Right kidney (tissue), 1 donor: ENCODE data around the gene SFTPB.

Source experiments
- DNase-seq: peaks from one replicate; pipeline ENCODE4 v3.0.0-alpha.2; 2016

SFTPB gene

DNA sequence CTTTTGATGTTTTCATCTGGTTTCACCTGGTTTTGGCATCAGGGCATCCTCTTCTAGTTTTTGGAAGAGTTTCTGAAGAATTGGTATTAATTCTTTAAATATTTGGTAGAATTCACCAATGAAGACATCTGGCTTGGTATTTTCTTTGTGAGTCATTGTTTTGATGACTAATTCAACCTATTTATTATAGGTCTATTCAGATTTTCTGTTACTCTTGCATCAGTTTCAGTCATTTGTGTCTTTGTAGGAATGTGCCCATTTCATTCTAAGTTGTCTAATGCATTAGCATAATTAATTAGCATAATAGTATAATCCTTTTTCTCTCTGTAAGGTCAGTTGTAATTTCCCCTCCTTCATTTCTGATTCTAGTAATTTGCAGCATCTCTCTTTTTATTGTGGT lies 34.2 kb upstream of the SFTPB start:
- no peak for DNase-seq

DNA sequence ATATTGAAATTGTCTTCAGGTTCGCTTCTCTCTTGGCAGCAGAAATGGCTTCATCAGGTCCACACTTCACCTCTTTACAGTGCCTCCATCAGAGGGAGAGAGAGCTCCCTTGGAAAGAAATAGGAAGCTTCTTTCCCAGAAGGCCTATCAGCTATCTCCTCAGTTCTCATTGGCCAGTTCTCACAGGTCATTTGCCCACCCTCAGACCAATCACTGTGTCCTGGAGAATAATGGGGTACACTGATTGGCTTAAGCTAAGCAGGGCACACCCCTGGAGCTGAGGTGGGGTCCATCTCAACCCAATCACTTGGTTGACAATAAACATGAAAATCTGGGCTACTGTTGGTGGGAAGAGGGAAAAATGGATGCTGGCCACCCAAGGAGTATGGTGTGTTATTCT lies 31.3 kb upstream of the SFTPB start:
- DNase-seq = no peak

DNA sequence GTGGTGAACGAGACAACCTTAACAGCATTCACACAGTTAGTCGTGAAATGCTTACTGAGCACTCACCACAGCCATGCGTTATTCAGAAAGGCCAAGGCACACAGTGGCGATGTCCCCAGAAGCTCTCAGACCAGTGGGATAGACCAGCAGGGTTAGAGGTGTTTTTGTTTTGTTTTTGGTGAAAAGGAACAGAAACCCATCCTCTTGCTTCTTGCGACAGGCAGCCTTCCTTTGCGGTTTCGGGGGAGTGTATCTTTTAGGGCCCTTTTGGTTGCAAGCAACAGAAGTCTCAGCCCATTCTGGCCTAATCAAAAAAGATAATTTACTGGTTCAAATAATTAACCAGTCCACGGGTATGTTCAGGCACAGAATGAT lies 30.9 kb upstream of the SFTPB start:
- no peak for DNase-seq

- DNase-seq = no peak
These were observed 30.3 kb upstream of the SFTPB start for GRCh38 chr2:85698184-85698879.

DNA sequence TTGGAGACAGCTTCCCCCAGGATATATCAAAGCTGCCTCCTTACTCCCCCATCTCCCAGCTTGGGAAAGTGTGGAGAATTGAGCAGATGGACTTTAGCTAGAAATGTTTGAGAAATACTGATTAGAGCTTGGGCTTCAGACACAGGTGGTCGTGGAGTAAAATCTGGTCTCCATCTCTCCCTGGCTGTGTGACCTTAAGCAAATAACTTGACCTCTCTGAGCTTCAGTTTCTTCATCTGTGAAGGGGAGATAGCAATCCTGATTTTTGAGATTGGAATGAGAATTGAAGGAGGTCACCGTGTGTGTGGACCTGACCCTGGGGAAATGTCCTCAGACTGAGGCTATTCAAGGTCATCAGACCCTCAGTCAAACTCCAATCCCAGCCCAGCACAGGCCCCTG lies 29.7 kb upstream of the SFTPB start:
- no peak for DNase-seq

- DNase-seq = no peak
These were observed 29.1 kb upstream of the SFTPB start for GRCh38 chr2:85697096-85697495.

DNA sequence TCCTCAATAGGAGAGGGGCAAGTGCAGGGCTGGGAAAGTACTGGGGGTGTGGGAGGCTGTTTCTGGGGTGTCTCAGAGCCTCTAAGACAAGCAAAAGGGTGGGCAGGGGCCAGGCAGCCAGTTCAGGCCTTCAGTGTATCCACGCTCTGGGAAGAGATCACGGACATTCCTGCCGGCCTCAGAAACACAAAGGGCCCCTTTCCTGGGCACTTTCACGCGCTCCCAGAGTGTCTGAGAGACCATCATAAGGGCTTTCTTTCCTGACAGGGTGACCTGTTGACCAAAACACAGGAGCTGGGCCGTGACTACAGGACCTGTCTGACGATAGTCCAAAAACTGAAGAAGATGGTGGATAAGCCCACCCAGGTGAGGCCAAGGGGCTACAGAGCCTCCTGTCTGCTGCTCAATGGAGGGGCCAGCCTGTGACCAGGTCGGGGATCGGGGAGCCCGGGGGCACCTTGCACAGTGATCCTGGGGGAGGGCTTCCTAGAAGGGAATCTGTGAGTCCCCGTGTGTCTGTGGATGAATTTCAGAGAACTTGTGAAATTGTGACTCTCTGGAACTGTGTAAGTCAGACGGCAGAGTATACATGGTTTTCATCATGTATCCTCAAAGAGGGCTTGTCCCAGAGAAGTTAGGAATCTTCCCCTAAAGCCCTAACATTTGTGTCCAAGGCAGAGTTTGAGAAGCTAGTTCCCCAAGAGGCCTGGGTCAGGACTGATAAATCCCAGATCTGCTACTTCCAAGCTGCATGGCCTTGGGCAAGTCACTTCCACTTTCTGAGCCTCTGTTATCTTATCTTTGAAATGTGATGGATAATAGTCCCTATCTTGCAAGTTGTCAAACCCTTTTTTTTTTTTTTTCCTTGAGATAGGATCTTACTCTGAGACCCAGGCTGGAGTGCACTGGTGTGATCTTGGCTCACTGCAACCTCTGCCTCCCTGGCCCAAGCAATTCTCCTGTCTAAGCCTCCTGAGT lies 28.0 kb upstream of the SFTPB start:
- no peak for DNase-seq

- DNase-seq = no peak
These were observed 27.1 kb upstream of the SFTPB start for GRCh38 chr2:85695121-85695520.

GRCh38 chr2:85694052-85695025 lies 26.3 kb upstream of the SFTPB start, which contains the start of gene GNLY:
GNLY (plus strand) TSS chr2:85694358; CDS start chr2:85694419, 61 bp downstream.
- DNase-seq = no peak

DNA sequence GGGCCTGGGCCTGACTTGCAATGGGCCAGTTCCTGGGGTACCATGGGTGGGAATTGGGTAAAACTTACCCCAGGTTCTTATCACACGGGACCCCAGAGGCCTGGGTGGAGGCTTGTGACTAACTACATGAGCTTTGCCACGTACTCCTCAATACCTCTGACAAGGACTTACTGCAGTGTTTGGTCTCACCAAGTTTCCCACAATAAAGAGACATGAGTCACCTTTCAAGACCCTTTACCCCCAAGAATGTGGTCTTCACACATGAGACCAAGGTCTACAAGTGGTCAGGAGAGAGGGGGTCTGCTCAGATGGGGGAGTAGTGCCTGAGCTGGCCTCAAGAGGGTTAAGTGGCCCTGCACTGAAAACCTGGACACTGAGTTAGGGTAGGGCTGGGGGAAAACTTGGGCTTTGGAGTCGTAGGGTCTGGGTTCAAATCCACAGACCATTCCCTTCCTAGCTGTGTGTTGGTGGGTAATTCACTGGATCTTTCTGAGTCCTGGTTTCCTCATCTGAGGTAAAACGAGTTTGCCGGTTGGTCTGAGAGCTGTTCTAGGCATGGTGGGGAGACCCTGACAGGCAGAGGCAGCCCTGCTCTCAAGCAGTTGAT lies 24.1 kb upstream of the SFTPB start:
- no peak for DNase-seq

GRCh38 chr2:85690932-85691331 lies 22.9 kb upstream of the SFTPB start:
- DNase-seq = no peak

- no peak for DNase-seq
These were observed 16.8 kb upstream of the SFTPB start for GRCh38 chr2:85684806-85685205.

DNA sequence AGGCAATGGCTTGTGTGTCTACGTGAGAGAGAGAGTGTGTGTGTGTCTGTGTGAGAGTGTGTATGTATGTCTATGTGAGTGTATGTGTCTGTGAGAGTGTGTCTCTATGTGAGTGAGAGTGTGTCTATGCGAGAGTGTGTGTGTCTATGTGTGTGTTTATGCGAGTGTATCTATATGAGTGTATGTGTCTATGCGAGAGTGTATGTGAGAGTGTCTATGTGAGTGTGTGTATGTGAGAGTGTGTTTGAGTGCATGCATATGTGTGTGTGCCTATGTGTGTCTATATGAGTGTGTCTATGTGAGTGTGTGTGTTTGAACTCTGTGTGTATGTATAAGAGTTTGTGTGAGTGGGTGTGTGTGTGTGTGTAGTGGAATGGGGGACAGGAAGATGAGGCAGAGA lies 16.4 kb upstream of the SFTPB start:
- DNase-seq = no peak

GRCh38 chr2:85682378-85682777 lies 14.4 kb upstream of the SFTPB start:
- DNase-seq = no peak

GRCh38 chr2:85681776-85682175 lies 13.8 kb upstream of the SFTPB start:
- no peak for DNase-seq

GRCh38 chr2:85681372-85681763 lies 13.4 kb upstream of the SFTPB start:
- DNase-seq = no peak

DNA sequence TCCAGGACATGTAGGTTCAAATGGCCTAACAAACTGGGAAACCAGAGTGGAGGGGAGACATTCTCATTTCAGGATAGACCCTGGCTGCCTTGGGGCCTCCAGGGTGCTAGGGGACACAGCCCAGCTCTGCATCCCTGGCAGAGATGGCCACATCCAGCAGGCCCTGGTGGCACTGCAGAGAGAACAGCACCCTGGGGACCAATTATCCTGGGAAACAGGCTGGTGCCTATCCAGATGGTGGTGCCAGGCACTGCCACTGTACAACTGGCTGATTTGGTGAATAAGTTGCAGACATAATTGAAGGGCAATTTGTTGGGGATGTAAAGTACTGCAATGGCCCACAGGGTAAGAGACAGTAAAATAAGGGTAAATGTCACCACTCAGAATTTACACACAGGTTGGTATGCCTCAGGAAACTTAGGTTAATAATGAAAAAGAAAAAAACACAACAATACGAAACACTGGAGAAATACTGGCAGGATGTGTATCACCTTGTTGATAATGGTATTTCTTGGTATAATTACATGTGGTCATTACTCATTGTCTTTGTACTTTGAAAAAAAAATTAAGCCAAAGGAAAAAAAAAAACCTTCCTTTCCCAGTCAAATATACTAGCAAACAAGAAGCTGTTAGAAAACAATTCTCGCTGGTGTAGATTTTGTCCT lies 12.8 kb upstream of the SFTPB start:
- no peak for DNase-seq

GRCh38 chr2:85678794-85679672 lies 11.0 kb upstream of the SFTPB start:
- DNase-seq = peak; percentile 78

DNA sequence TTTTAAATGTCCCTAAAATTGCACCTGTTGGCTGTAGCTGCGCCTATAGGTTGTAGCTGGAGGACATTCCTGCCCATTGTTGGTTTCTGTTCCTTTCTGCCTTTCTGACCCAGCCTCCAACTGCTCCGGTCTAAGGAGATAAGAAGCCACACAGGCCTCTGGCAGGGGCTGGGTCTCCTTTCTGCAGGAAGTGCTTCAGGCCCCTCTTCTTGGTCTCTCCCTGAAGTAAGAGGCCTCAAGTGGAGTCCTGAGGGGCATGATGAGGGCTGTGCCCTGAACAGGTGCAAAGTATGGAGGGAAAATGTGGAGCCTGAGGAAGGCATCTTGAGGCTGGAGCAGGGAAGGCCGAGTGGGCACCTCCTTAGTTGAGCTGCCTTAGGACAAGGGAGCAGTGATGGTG lies 10.4 kb upstream of the SFTPB start:
- DNase-seq = no peak

DNA sequence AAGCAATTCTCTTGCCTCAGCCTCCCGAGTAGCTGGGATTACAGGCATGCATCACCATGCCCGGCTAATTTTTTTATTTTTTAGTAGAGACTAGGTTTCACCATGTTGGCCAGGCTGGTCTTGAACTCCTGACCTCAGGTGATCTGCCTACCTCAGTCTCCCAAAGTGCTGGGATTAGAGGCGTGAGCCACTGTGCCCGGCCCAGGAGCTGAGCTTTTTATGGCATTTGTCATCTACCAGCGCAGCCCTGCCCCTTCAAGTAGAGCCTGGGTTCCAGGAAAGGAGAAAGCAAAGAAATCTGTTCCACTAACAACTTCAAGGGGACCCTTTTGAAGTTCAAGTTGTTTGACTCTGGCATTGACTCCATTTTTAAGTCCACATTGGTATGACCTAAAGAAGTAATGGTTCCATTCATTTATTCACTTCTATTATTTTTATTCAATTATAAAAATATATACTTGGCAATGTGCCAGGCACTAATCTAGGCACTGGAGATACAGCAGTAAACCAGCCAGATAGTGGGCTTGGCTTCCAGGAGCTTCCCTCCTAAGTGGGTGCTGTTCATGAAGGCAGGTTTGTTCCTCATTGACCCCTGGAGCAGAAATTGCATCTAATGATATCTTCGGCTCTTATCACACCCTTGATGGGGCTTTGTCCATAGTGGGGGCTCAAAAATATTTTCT lies 8.0 kb upstream of the SFTPB start:
- no peak for DNase-seq
